Astrocyte (in vitro differentiated cells and primary cell): ENCODE results near the gene VIPR2. TPM values are rescaled to one million over a fixed set of nuclear protein-coding genes. Genes with fewer than 3 reads are reported as not detected.

ENCODE experiments used
- DNase-seq: peaks from one replicate; pipeline ENCODE4 v3.0.0-alpha.2; 2010; ENCODE audit warnings: low read depth
- FAIRE-seq: peaks from 2 replicates; lab custom pipeline; 2011; peaks lifted over from hg19 to GRCh38; lab: Jason Lieb, UNC
- H2AFZ ChIP-seq: 2 replicates; pipeline ENCODE4 v1.6.0; 2012; ENCODE audit warnings: low read depth, low read length, inconsistent platforms
- H3K27ac ChIP-seq: 2 replicates; pipeline ENCODE4 v1.5.1; 2011; ENCODE audit warnings: low read depth, low read length, inconsistent platforms
- H3K27me3 ChIP-seq: 2 replicates; pipeline ENCODE4 v1.6.0; 2011; ENCODE audit warnings: low read length, inconsistent platforms; ENCODE audit not compliant: insufficient read depth
- H3K36me3 ChIP-seq: 2 replicates; pipeline ENCODE4 v1.5.1; 2011; ENCODE audit warnings: low read length, inconsistent platforms; ENCODE audit not compliant: insufficient read depth
- H3K4me1 ChIP-seq: 2 replicates; pipeline ENCODE4 v1.5.1; 2011; ENCODE audit warnings: low read length, inconsistent platforms; ENCODE audit not compliant: insufficient read depth
- H3K4me2 ChIP-seq: 2 replicates; pipeline ENCODE4 v1.6.0; 2012; ENCODE audit warnings: low read length, inconsistent platforms
- H3K4me3 ChIP-seq: 2 replicates; pipeline ENCODE4 v1.5.1; 2011; ENCODE audit warnings: low read depth, mild to moderate bottlenecking, low read length, inconsistent platforms; ENCODE audit not compliant: insufficient read depth
- H3K79me2 ChIP-seq: 2 replicates; pipeline ENCODE4 v1.6.0; 2012; ENCODE audit warnings: mild to moderate bottlenecking, low read length, inconsistent platforms; ENCODE audit not compliant: insufficient read depth
- H3K9ac ChIP-seq: 2 replicates; pipeline ENCODE4 v1.6.0; 2012; ENCODE audit warnings: mild to moderate bottlenecking, low read length, inconsistent platforms
- H3K9me3 ChIP-seq: 2 replicates; pipeline ENCODE4 v1.5.1; 2012; ENCODE audit warnings: low read depth, mild to moderate bottlenecking, low read length, inconsistent platforms; ENCODE audit not compliant: insufficient read depth
- H4K20me1 ChIP-seq: 2 replicates; pipeline ENCODE4 v1.6.0; 2012; ENCODE audit warnings: low read length, inconsistent platforms; ENCODE audit not compliant: insufficient read depth
- H3K27ac Mint-ChIP-seq: one replicate; pipeline ENCODE4 v1.8.0; 2021; ENCODE audit warnings: mild to moderate bottlenecking, mixed read lengths; ENCODE audit not compliant: unreplicated experiment
- H3K27me3 Mint-ChIP-seq: one replicate; pipeline ENCODE4 v1.8.0; 2021; ENCODE audit warnings: low read depth, mixed read lengths; ENCODE audit not compliant: unreplicated experiment
- H3K36me3 Mint-ChIP-seq: one replicate; pipeline ENCODE4 v1.8.0; 2021; ENCODE audit warnings: low read depth, mixed read lengths; ENCODE audit not compliant: unreplicated experiment
- H3K4me1 Mint-ChIP-seq: one replicate; pipeline ENCODE4 v1.8.0; 2021; ENCODE audit warnings: low read depth, mixed read lengths; ENCODE audit not compliant: unreplicated experiment
- H3K4me3 Mint-ChIP-seq: one replicate; pipeline ENCODE4 v1.8.0; 2021; ENCODE audit warnings: mild to moderate bottlenecking, moderate library complexity, mixed read lengths; ENCODE audit not compliant: unreplicated experiment
- H3K9me3 Mint-ChIP-seq: one replicate; pipeline ENCODE4 v1.8.0; 2021; ENCODE audit warnings: mild to moderate bottlenecking, mixed read lengths; ENCODE audit not compliant: unreplicated experiment
- CTCF ChIP-seq: IDR thresholded peaks from 2 replicates; pipeline ENCODE4 v1.5.1; 2011; ENCODE audit warnings: low read depth, mild to moderate bottlenecking, inconsistent platforms, low read length, moderate library complexity; ENCODE audit not compliant: insufficient read depth
- EZH2 ChIP-seq: IDR thresholded peaks from 2 replicates; pipeline ENCODE4 v1.6.1; 2012; ENCODE audit warnings: mild to moderate bottlenecking, low read length, inconsistent platforms; ENCODE audit not compliant: insufficient read depth
- total RNA-seq: library from RNA; stranded (reverse); gene quantifications from 2 replicates; pipeline ENCODE4 v1.2.1, GENCODE V29; 2021

VIPR2 gene
- total RNA-seq, 1 donor from 2014 or later = 0.68 TPM

- Histone ChIP-seq H3K27me3 (no peaks in the 10 kb centered on the region), H2AFZ (no peak overlapping the region), H3K36me3 (no peaks in the 10 kb centered on the region), H3K4me3 (no peak overlapping the region), H3K4me1 (no peaks in the 10 kb centered on the region), H3K79me2 (no peaks in the 10 kb centered on the region), H4K20me1 (no peaks in the 10 kb centered on the region), H3K9me3 (no peaks in the 10 kb centered on the region), H3K9ac (no peak overlapping the region), H3K4me2 (no peak overlapping the region), H3K27ac (no peak overlapping the region)
- H3K4me3 Mint-ChIP-seq = no peak overlapping the region
- H3K36me3 Mint-ChIP-seq = no peaks in the 10 kb centered on the region
- no peak for FAIRE-seq
- H3K4me1 Mint-ChIP-seq = peaks cover 15% of the 10 kb centered on the region
- H3K27ac Mint-ChIP-seq = no peak overlapping the region
- H3K9me3 Mint-ChIP-seq = no peaks in the 10 kb centered on the region
- H3K27me3 Mint-ChIP-seq = peaks cover 20% of the 10 kb centered on the region
- no peak for TF ChIP-seq CTCF
- TF ChIP-seq EZH2 = no peak
- no peak for DNase-seq
These were observed 118.2 kb downstream of the VIPR2 start for GRCh38 chr7:159026271-159027055.

GRCh38 chr7:159025161-159025779 lies 119.4 kb downstream of the VIPR2 start:
- Mint-ChIP-seq H3K36me3 (no peaks in the 10 kb centered on the region), H3K9me3 (no peaks in the 10 kb centered on the region), H3K27ac (no peak overlapping the region), H3K4me3 (no peak overlapping the region), H3K27me3 (peaks cover 15% of the 10 kb centered on the region), H3K4me1 (peaks cover 13% of the 10 kb centered on the region)
- Histone ChIP-seq H4K20me1 (no peaks in the 10 kb centered on the region), H3K4me3 (no peak overlapping the region), H3K36me3 (no peaks in the 10 kb centered on the region), H3K9me3 (no peaks in the 10 kb centered on the region), H3K27ac (no peak overlapping the region), H2AFZ (no peak overlapping the region), H3K9ac (no peak overlapping the region), H3K27me3 (no peaks in the 10 kb centered on the region), H3K4me1 (no peaks in the 10 kb centered on the region), H3K4me2 (no peak overlapping the region), H3K79me2 (no peaks in the 10 kb centered on the region)
- FAIRE-seq (no peak), DNase-seq (no peak)
- no peak for TF ChIP-seq CTCF
- no peak for TF ChIP-seq EZH2
